Measurements from ENCODE around the gene DUSP10.

GRCh38 chr1:221704306-221704705, 37.6 kb downstream of the DUSP10 start:
- TF ChIP-seq POLR2AphosphoS5 (IDR thresholded peaks at IDR 0.05; ENCODE audit: low read depth, low read length), result no peak
- TF ChIP-seq TAF1 (IDR thresholded peaks at IDR 0.05; ENCODE audit: borderline replicate concordance, insufficient read depth, low read length), result no peak
- TF ChIP-seq SIN3A (IDR thresholded peaks at IDR 0.05; ENCODE audit: borderline replicate concordance, insufficient read depth, low read length), result no peak
- TF ChIP-seq REST (IDR thresholded peaks at IDR 0.05; ENCODE audit: insufficient read depth in 1 of 2, low read depth in 2 of 2, low read length in 2 of 2), result no peak
- no peak for TF ChIP-seq FOXP2 (optimal IDR thresholded peaks at IDR 0.05; ENCODE audit: borderline replicate concordance, extremely low read depth, extremely low read length, insufficient read depth)
